OCI-LY7 (cell line): ENCODE data around the gene SLC26A3. TPM values are rescaled to one million over a fixed set of nuclear protein-coding genes. Genes with fewer than 3 reads are reported as not detected.

Source experiments
- BruUV-seq: library from RNA; stranded (reverse); fragments of 400-500 nt; replicated peaks from 2 replicates; lab custom pipeline; 2021; lab: Mats Ljungman, UMichigan
- CTCF ChIA-PET: fragments of 300-600 bp; sonication (Branson Sonifier 250); formaldehyde crosslinking; loops from one replicate; lab custom pipeline; 2022; ENCODE audit warnings: antibody characterized with exemption; ENCODE audit not compliant: unreplicated experiment; lab: Charles Lee
- POLR2A ChIA-PET: fragments of 300-600 bp; sonication (Branson Sonifier 250); formaldehyde crosslinking; loops from one replicate; lab custom pipeline; 2022; ENCODE audit warnings: antibody characterized with exemption; lab: Charles Lee
- DNase-seq: peaks from one replicate; pipeline ENCODE4 v3.0.0-alpha.2; 2015; ENCODE audit warnings: low spot score
- H2AFZ ChIP-seq: fragments of 200-600 bp; sonication (generic), shearing (Covaris generic); 2 replicates; pipeline ENCODE4 v1.6.1; 2014; ENCODE audit warnings: mild to moderate bottlenecking, antibody characterized with exemption, low read length, moderate library complexity
- H3K27ac ChIP-seq: fragments of 200-600 bp; sonication (generic); 2 replicates; pipeline ENCODE4 v1.5.1; 2014; ENCODE audit warnings: mixed run types, low read depth, mild to moderate bottlenecking, moderate library complexity, low read length, inconsistent platforms; ENCODE audit not compliant: poor library complexity, severe bottlenecking
- H3K36me3 ChIP-seq: fragments of 200-600 bp; sonication (generic); 2 replicates; pipeline ENCODE4 v1.6.1; 2014; ENCODE audit warnings: mild to moderate bottlenecking, antibody characterized with exemption, low read length, moderate library complexity, mixed read lengths; ENCODE audit not compliant: insufficient read depth
- H3K4me1 ChIP-seq: fragments of 200-600 bp; sonication (generic); 2 replicates; pipeline ENCODE4 v1.5.1; 2014; ENCODE audit warnings: mild to moderate bottlenecking, low read length; ENCODE audit not compliant: insufficient read depth, poor library complexity, severe bottlenecking
- H3K4me2 ChIP-seq: fragments of 200-600 bp; sonication (generic); 2 replicates; pipeline ENCODE4 v1.6.1; 2014; ENCODE audit warnings: mild to moderate bottlenecking, low read length
- H3K4me3 ChIP-seq: fragments of 200-600 bp; sonication (generic); 2 replicates; pipeline ENCODE4 v1.5.1; 2014; ENCODE audit warnings: mild to moderate bottlenecking, low read depth, low read length; ENCODE audit not compliant: poor library complexity, severe bottlenecking
- H3K79me2 ChIP-seq: fragments of 200-600 bp; sonication (generic); 2 replicates; pipeline ENCODE4 v1.6.1; 2016; ENCODE audit warnings: low read depth, mild to moderate bottlenecking, low read length, moderate library complexity, mixed read lengths; ENCODE audit not compliant: insufficient read depth
- H3K9me2 ChIP-seq: fragments of 200-600 bp; sonication (generic); 2 replicates; pipeline ENCODE4 v1.6.1; 2016; ENCODE audit warnings: mild to moderate bottlenecking, low read length, mixed read lengths; ENCODE audit not compliant: insufficient read depth
- H3K9me3 ChIP-seq: fragments of 200-600 bp; sonication (generic); 2 replicates; pipeline ENCODE4 v1.6.1; 2014; ENCODE audit warnings: mild to moderate bottlenecking, mixed run types, low read length, mixed read lengths
- H4K20me1 ChIP-seq: fragments of 200-600 bp; sonication (generic); 2 replicates; pipeline ENCODE4 v1.6.1; 2014; ENCODE audit warnings: mild to moderate bottlenecking, antibody characterized with exemption, low read length, moderate library complexity, mixed read lengths; ENCODE audit not compliant: insufficient read depth
- CTCF ChIP-seq: fragments of 200-600 bp; sonication (generic); conservative IDR thresholded peaks from 2 replicates; pipeline ENCODE4 v1.5.1; 2014; ENCODE audit warnings: mild to moderate bottlenecking, antibody characterized with exemption, low read length, moderate library complexity, mixed read lengths
- EZH2phosphoT487 ChIP-seq: fragments of 200-600 bp; sonication (generic); IDR thresholded peaks from 2 replicates; pipeline ENCODE4 v1.6.1; 2018; ENCODE audit warnings: low read depth, borderline replicate concordance, mild to moderate bottlenecking, mixed run types, antibody characterized with exemption, low read length, moderate library complexity, mixed read lengths
- intact Hi-C: fragments of 100-400 bp; cut with micrococcal nuclease; formaldehyde crosslinking; loops from one replicate; pipeline ENCODE4 v1.10.0; 2022; ENCODE audit not compliant: unreplicated experiment
- total RNA-seq, 2 experiments: library from RNA; depleted of rRNA in 1 of 2; stranded (reverse); fragments of >200 nt in 1 of 2; shearing (Covaris generic) in 1 of 2; gene quantifications; 2 replicates each; pipeline ENCODE4 v1.2.3, GENCODE V29; 2014 to 2022

SLC26A3 gene
- total RNA-seq, 2 experiments from 2014 or later, result not detected

- H3K36me3 ChIP-seq, result no peaks in the 10 kb centered on the region
- peaks cover 6% of the 10 kb centered on the region for H3K4me1 ChIP-seq
- H3K27ac ChIP-seq, result no peak overlapping the region
- H3K9me3 ChIP-seq, result no peaks in the 10 kb centered on the region
- no peak overlapping the region for H3K4me3 ChIP-seq
- TF ChIP-seq EZH2phosphoT487, result no peak
- peak; percentile 89 for TF ChIP-seq CTCF
- H4K20me1 ChIP-seq, result no peaks in the 10 kb centered on the region
- CTCF ChIA-PET, result no interaction called here
- no TSS peak for BruUV-seq
- no peak overlapping the region for H2AFZ ChIP-seq
- H3K79me2 ChIP-seq, result no peaks in the 10 kb centered on the region
- no peaks in the 10 kb centered on the region for H3K9me2 ChIP-seq
- POLR2A ChIA-PET, result interaction anchor here (1.0 kb wide), 1 partner anchor 18 kb away, joined by 4 read pairs; no protein-coding TSS in a partner anchor
- intact Hi-C loops, result loop anchor here (1.0 to 5.0 kb wide), 3 partner anchors 143 to 523 kb away; partner anchors contain the start of gene BCAP29
- no peak overlapping the region for H3K4me2 ChIP-seq
- DNase-seq, result peak; percentile 72
Observed at GRCh38 chr7:107725138-107725740, 77.8 kb downstream of the SLC26A3 start.

- POLR2A ChIA-PET, result interaction anchor here (0.6 kb wide), 1 partner anchor 495 kb away, joined by 6 read pairs; no protein-coding TSS in a partner anchor
- no peaks in the 10 kb centered on the region for H3K9me3 ChIP-seq
- no peak overlapping the region for H3K4me2 ChIP-seq
- H3K79me2 ChIP-seq, result no peaks in the 10 kb centered on the region
- CTCF ChIA-PET, result no interaction called here
- no peak overlapping the region for H3K4me3 ChIP-seq
- no TSS peak for BruUV-seq
- peaks cover under 1% of the 10 kb centered on the region for H3K4me1 ChIP-seq
- H3K36me3 ChIP-seq, result no peaks in the 10 kb centered on the region
- DNase-seq, result no peak
- intact Hi-C loops, result loop anchor here (5.0 kb wide), 2 partner anchors 776 to 931 kb away; no protein-coding TSS in a partner anchor
- TF ChIP-seq CTCF (no peak), EZH2phosphoT487 (no peak)
- H3K27ac ChIP-seq, result no peak overlapping the region
- H2AFZ ChIP-seq, result no peak overlapping the region
- no peaks in the 10 kb centered on the region for H4K20me1 ChIP-seq
- H3K9me2 ChIP-seq, result no peaks in the 10 kb centered on the region
Observed at GRCh38 chr7:107723255-107723654, 79.8 kb downstream of the SLC26A3 start.

GRCh38 chr7:107721286-107721685, 81.7 kb downstream of the SLC26A3 start:
- no TSS peak for BruUV-seq
- no peak for TF ChIP-seq EZH2phosphoT487
- TF ChIP-seq CTCF, result no peak
- Histone ChIP-seq H3K36me3 (no peaks in the 10 kb centered on the region), H3K27ac (no peak overlapping the region), H4K20me1 (no peaks in the 10 kb centered on the region), H3K4me2 (no peak overlapping the region), H2AFZ (no peak overlapping the region), H3K79me2 (no peaks in the 10 kb centered on the region), H3K9me2 (no peaks in the 10 kb centered on the region), H3K9me3 (no peaks in the 10 kb centered on the region), H3K4me3 (no peak overlapping the region), H3K4me1 (no peaks in the 10 kb centered on the region)
- ChIA-PET CTCF (no interaction called here), POLR2A (no interaction called here)
- intact Hi-C loops, result loop anchor here (5.0 kb wide), 2 partner anchors 774 to 929 kb away; no protein-coding TSS in a partner anchor
- no peak for DNase-seq
